SK-N-MC (cell line): ENCODE measurements around the gene AGO1.
"Not testable (repeated sequence)": the region's sequence is repeated elsewhere in the genome, so short reads cannot be mapped to it uniquely, and the experiment has no call there.

ENCODE experiments used
- DNase-seq: peaks from one replicate; pipeline ENCODE4 v3.0.0-alpha.2; 2011; ENCODE audit warnings: low read depth, low spot score
- H3K27ac ChIP-seq: fragments of 200-600 bp; sonication (generic); 2 replicates; pipeline ENCODE4 v1.5.1; 2016; ENCODE audit warnings: mixed run types
- H3K36me3 ChIP-seq: fragments of 200-600 bp; sonication (generic); 2 replicates; pipeline ENCODE4 v1.6.1; 2017; ENCODE audit warnings: antibody characterized with exemption, low read length, mixed read lengths; ENCODE audit not compliant: insufficient read depth
- H3K4me3 ChIP-seq: fragments of 200-600 bp; sonication (generic); 2 replicates; pipeline ENCODE4 v1.5.1; 2016
- H3K9ac ChIP-seq: fragments of 200-600 bp; sonication (generic); 2 replicates; pipeline ENCODE4 v1.8.0; 2017; ENCODE audit warnings: mixed run types, mixed read lengths; ENCODE audit not compliant: insufficient read length
- H3K9me3 ChIP-seq: fragments of 200-600 bp; sonication (generic); 2 replicates; pipeline ENCODE4 v1.6.1; 2017; ENCODE audit warnings: low read depth, mild to moderate bottlenecking, antibody characterized with exemption, low read length, moderate library complexity, mixed read lengths
- EZH2 ChIP-seq: fragments of 200-600 bp; sonication (generic); IDR thresholded peaks from one replicate; pipeline ENCODE4 v1.6.1; 2017; ENCODE audit warnings: antibody characterized with exemption
- FOXP2 ChIP-seq: optimal IDR thresholded peaks from 2 replicates; pipeline ENCODE3; 2011; ENCODE audit warnings: mild to moderate bottlenecking, moderate library complexity; ENCODE audit not compliant: insufficient read depth; ENCODE audit errors: extremely low read length, control extremely low read depth
- POLR2AphosphoS5 ChIP-seq: IDR thresholded peaks from 2 replicates; pipeline ENCODE4 v1.6.1; 2012; ENCODE audit warnings: mild to moderate bottlenecking, low read depth, low read length, borderline replicate concordance

Gene AGO1

GRCh38 chr1:35860696-35861095 lies 22.3 kb upstream of the AGO1 start:
- Histone ChIP-seq H3K9ac (no peak overlapping the region), H3K27ac (no peak overlapping the region), H3K36me3 (no peaks in the 10 kb centered on the region), H3K4me3 (no peak overlapping the region), H3K9me3 (no peaks in the 10 kb centered on the region)
- DNase-seq, result no peak
- TF ChIP-seq POLR2AphosphoS5, result no peak

DNA sequence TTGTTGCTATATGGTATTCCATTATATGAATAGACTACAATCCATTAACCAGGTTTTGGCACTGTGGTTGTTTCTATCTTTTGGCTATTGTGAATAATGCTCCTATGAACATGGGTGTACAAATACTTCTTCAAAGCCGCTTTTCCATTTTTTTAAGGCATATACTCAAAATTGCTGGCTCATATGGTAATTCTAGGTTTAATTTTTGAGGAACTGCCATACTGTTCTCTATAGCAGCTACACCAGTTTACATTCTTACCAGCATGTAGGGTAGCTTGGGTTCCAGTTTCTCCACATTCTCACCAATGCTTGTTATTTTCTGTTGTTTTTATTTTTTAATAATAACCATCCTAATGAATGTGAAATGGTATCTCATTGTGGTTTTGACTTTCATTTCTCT lies 19.9 kb upstream of the AGO1 start:
- Histone ChIP-seq H3K9me3 (no peaks in the 10 kb centered on the region), H3K36me3 (no peaks in the 10 kb centered on the region), H3K9ac (no peak overlapping the region), H3K4me3 (no peak overlapping the region), H3K27ac (no peak overlapping the region)
- DNase-seq, result no peak
- no peak for TF ChIP-seq FOXP2
- no peak for TF ChIP-seq POLR2AphosphoS5
- TF ChIP-seq EZH2, result no peak

DNA sequence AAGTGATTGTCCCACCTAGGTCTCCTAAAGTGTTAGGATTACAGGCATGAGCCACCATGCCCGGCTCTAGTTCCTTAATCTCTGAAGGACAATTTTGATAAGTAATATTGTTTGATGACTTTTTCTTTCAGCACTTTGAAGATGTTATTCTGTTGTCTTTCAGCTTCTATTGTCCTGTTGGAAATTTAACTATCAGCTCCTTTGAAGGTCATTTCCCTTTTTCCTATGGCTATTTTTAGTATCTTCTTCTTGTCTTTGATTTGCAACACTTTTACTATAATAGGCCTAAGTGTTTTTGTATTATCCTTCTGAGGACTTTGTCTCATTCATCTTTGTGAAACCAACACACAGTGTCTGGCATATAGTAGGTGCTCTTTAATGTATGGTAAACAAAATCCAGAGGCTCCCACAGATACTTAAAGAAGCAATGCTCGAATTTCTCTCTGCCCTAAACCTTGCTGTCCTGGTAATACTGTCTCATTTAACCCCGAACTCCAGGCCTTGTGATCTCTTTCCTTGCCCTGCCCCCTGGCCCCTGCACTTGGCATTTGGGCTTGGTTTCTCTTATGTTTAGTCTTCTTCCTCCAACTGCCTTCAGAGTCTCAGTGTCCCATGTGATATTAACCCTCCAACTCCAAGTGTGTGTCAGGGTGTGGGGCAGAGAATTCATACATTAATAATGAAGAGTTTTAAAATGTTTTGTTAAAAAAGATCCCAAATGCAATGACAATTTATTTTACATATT lies 19.0 kb upstream of the AGO1 start:
- no peak for DNase-seq
- no peak overlapping the region for H3K9ac ChIP-seq
- H3K27ac ChIP-seq, result no peak overlapping the region
- H3K9me3 ChIP-seq, result no peaks in the 10 kb centered on the region
- no peaks in the 10 kb centered on the region for H3K36me3 ChIP-seq
- TF ChIP-seq POLR2AphosphoS5 (no peak), FOXP2 (no peak), EZH2 (no peak)
- H3K4me3 ChIP-seq, result no peak overlapping the region

DNA sequence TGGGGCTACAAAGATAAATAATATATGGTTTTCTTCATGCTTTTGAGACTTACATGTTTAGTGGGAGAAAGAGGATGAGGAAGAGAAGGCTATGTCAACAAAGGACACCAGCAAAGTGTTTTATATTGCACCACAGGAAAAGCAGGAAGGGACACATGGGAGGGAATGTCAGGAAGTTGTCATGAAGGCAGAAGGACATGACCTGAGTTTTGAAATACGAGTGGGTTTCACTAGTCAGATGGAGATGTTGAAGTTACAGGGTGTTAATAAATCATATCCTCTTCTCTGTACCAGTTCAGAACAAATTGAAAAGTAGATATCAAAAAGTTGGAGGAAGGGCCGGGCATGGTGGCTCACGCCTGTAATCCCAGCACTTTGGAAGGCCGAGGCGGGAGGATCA lies 18.2 kb upstream of the AGO1 start:
- Histone ChIP-seq H3K4me3 (no peak overlapping the region), H3K9ac (no peak overlapping the region), H3K36me3 (no peaks in the 10 kb centered on the region), H3K27ac (no peak overlapping the region), H3K9me3 (no peaks in the 10 kb centered on the region)
- no peak for DNase-seq
- TF ChIP-seq POLR2AphosphoS5 (no peak), FOXP2 (no peak), EZH2 (no peak)

- DNase-seq, result no peak
- H3K36me3 ChIP-seq, result no peaks in the 10 kb centered on the region
- H3K9ac ChIP-seq, result no peak overlapping the region
- TF ChIP-seq EZH2, result no peak
- TF ChIP-seq FOXP2, result no peak
- TF ChIP-seq POLR2AphosphoS5, result no peak
- no peaks in the 10 kb centered on the region for H3K9me3 ChIP-seq
- H3K4me3 ChIP-seq, result no peak overlapping the region
- H3K27ac ChIP-seq, result no peak overlapping the region
Measured at GRCh38 chr1:35866991-35867390, 16.0 kb upstream of the AGO1 start.

- DNase-seq, H3K4me3 ChIP-seq: not testable (repeated sequence)
Measured at GRCh38 chr1:35869245-35869950, 13.6 kb upstream of the AGO1 start.

GRCh38 chr1:35870651-35871309 lies 12.2 kb upstream of the AGO1 start:
- DNase-seq, result no peak
- no peak overlapping the region for H3K27ac ChIP-seq
- TF ChIP-seq POLR2AphosphoS5 (no peak), EZH2 (no peak), FOXP2 (no peak)
- H3K36me3 ChIP-seq, result no peaks in the 10 kb centered on the region
- no peak overlapping the region for H3K9ac ChIP-seq
- H3K9me3 ChIP-seq, result no peaks in the 10 kb centered on the region
- no peak overlapping the region for H3K4me3 ChIP-seq

More at GRCh38 chr1:35869245-35869950, 13.6 kb upstream of the AGO1 start:
- H3K9ac ChIP-seq, H3K36me3 ChIP-seq, H3K27ac ChIP-seq, H3K9me3 ChIP-seq: not testable (repeated sequence)

- H3K9ac ChIP-seq, result no peak overlapping the region
- H3K9me3 ChIP-seq, result no peaks in the 10 kb centered on the region
- no peak overlapping the region for H3K27ac ChIP-seq
- TF ChIP-seq POLR2AphosphoS5 (no peak), EZH2 (no peak), FOXP2 (no peak)
- no peaks in the 10 kb centered on the region for H3K36me3 ChIP-seq
- no peak overlapping the region for H3K4me3 ChIP-seq
- DNase-seq, result no peak
Measured at GRCh38 chr1:35873243-35873750, 9.7 kb upstream of the AGO1 start.

GRCh38 chr1:35874115-35874514 lies 8.9 kb upstream of the AGO1 start:
- not testable (repeated sequence) for H3K4me3 ChIP-seq, H3K9me3 ChIP-seq, H3K36me3 ChIP-seq, H3K27ac ChIP-seq, H3K9ac ChIP-seq, DNase-seq
